ENCODE data around the gene HIF1A.

DNA sequence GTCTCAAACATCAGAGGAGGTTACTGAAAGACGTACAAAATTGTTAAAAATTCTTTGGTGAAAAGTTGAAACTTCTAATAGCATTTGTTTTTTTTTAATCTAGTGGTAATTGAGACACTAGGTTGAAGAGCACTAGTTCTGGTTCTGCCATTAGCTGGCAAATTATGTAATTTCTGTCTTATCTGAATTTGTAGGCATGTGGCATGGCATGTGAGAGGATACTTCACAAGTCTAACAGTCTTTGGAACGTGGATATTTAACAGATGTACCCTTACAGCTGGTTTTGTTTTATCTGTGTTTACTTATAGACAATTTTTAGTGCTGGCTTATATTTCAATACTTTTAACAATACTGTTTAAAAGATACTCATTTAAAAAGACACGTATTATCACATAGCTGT is 72.9 kb downstream of the HIF1A start:
- TF ChIP-seq POLR2A (IDR thresholded peaks at IDR 0.05), result no peak
- TF ChIP-seq, protein P1, sequence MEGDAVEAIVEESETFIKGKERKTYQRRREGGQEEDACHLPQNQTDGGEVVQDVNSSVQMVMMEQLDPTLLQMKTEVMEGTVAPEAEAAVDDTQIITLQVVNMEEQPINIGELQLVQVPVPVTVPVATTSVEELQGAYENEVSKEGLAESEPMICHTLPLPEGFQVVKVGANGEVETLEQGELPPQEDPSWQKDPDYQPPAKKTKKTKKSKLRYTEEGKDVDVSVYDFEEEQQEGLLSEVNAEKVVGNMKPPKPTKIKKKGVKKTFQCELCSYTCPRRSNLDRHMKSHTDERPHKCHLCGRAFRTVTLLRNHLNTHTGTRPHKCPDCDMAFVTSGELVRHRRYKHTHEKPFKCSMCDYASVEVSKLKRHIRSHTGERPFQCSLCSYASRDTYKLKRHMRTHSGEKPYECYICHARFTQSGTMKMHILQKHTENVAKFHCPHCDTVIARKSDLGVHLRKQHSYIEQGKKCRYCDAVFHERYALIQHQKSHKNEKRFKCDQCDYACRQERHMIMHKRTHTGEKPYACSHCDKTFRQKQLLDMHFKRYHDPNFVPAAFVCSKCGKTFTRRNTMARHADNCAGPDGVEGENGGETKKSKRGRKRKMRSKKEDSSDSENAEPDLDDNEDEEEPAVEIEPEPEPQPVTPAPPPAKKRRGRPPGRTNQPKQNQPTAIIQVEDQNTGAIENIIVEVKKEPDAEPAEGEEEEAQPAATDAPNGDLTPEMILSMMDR (IDR thresholded peaks at IDR 0.05), result no peak
